ENCODE measurements around the gene AXDND1.
"Not testable (repeated sequence)": the region's sequence is repeated elsewhere in the genome, so short reads cannot be mapped to it uniquely, and the experiment has no call there.

- not testable (repeated sequence) for TF ChIP-seq POLR2A (IDR thresholded peaks at IDR 0.05; ENCODE audit: control extremely low read depth in 1 of 2, low read depth in 2 of 2, low read length in 2 of 2); POLR2AphosphoS5 (IDR thresholded peaks at IDR 0.05; ENCODE audit: low read depth, low read length); RAD21 (IDR thresholded peaks at IDR 0.05 in 1 of 2, conservative IDR thresholded peaks at IDR 0.05 in 1 of 2; ENCODE audit: low read depth in 2 of 2, low read length in 2 of 2); EZH2 (IDR thresholded peaks at IDR 0.05; ENCODE audit: low read depth, low read length, severe bottlenecking); SIX5 (IDR thresholded peaks at IDR 0.05; ENCODE audit: low read depth, low read length); CTCF (IDR thresholded peaks at IDR 0.05; ENCODE audit: control extremely low read depth in 1 of 3, insufficient read depth in 1 of 3, low read depth in 1 of 3, low read length in 3 of 3); GABPA (IDR thresholded peaks at IDR 0.05; ENCODE audit: borderline replicate concordance, insufficient read depth, low read length)
- TF ChIP-seq, protein P1, sequence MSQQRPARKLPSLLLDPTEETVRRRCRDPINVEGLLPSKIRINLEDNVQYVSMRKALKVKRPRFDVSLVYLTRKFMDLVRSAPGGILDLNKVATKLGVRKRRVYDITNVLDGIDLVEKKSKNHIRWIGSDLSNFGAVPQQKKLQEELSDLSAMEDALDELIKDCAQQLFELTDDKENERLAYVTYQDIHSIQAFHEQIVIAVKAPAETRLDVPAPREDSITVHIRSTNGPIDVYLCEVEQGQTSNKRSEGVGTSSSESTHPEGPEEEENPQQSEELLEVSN (IDR thresholded peaks at IDR 0.05) = not testable (repeated sequence)
Observed at GRCh38 chr1:179439646-179440045, 73.9 kb downstream of the AXDND1 start.
